Measurements from ENCODE around the gene GLIS2.

The GLIS2 gene

DNA sequence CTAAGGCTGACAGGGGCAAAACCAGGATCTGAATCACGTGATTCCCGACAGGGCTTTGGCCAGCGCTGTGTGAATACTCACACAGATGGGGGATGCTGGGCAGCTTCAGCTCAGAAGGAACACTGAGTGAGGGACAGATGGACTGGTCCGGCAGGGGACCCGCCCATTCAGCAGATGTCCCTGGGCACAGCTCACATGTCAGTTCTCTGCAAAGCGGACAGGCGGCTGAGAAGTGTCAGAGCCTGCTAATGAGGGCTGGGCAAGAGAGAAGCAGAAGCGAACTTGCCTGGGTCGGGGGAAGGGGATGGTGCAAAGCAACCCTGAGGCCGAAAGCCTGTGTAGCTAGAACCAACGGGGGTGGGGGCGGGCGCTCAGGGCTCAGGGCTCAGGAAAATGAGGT is 11.9 kb upstream of the GLIS2 start:
- POLR2A ChIA-PET, result interaction anchor here (0.6 kb wide), 1 partner anchor 11 kb away, joined by 5 read pairs; no protein-coding TSS in a partner anchor
- Histone ChIP-seq H3K27ac (ENCODE audit: extremely low read depth, low read depth, low read length) (no peak overlapping the region), H3K4me3 (ENCODE audit: low read depth, low read length) (no peak overlapping the region), H3K36me3 (ENCODE audit: control insufficient read depth in 2 of 2, insufficient read depth in 1 of 2, low read length in 2 of 2) (no peaks in the 10 kb centered on the region), H3K9me3 (ENCODE audit: control insufficient read depth, insufficient read depth, low read depth, low read length) (no peaks in the 10 kb centered on the region), H3K4me1 (ENCODE audit: control insufficient read depth, insufficient read depth, low read length) (no peaks in the 10 kb centered on the region)
- TF ChIP-seq, protein P1, sequence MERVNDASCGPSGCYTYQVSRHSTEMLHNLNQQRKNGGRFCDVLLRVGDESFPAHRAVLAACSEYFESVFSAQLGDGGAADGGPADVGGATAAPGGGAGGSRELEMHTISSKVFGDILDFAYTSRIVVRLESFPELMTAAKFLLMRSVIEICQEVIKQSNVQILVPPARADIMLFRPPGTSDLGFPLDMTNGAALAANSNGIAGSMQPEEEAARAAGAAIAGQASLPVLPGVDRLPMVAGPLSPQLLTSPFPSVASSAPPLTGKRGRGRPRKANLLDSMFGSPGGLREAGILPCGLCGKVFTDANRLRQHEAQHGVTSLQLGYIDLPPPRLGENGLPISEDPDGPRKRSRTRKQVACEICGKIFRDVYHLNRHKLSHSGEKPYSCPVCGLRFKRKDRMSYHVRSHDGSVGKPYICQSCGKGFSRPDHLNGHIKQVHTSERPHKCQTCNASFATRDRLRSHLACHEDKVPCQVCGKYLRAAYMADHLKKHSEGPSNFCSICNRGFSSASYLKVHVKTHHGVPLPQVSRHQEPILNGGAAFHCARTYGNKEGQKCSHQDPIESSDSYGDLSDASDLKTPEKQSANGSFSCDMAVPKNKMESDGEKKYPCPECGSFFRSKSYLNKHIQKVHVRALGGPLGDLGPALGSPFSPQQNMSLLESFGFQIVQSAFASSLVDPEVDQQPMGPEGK (tag by site-specific recombination; IDR thresholded peaks at IDR 0.05), result no peak
- no peak for TF ChIP-seq ZNF184 (tag by site-specific recombination; IDR thresholded peaks at IDR 0.05)
- no peak for TF ChIP-seq ZNF394 (tag by site-specific recombination; IDR thresholded peaks at IDR 0.05; ENCODE audit: borderline replicate concordance)
- TF ChIP-seq, protein P2, sequence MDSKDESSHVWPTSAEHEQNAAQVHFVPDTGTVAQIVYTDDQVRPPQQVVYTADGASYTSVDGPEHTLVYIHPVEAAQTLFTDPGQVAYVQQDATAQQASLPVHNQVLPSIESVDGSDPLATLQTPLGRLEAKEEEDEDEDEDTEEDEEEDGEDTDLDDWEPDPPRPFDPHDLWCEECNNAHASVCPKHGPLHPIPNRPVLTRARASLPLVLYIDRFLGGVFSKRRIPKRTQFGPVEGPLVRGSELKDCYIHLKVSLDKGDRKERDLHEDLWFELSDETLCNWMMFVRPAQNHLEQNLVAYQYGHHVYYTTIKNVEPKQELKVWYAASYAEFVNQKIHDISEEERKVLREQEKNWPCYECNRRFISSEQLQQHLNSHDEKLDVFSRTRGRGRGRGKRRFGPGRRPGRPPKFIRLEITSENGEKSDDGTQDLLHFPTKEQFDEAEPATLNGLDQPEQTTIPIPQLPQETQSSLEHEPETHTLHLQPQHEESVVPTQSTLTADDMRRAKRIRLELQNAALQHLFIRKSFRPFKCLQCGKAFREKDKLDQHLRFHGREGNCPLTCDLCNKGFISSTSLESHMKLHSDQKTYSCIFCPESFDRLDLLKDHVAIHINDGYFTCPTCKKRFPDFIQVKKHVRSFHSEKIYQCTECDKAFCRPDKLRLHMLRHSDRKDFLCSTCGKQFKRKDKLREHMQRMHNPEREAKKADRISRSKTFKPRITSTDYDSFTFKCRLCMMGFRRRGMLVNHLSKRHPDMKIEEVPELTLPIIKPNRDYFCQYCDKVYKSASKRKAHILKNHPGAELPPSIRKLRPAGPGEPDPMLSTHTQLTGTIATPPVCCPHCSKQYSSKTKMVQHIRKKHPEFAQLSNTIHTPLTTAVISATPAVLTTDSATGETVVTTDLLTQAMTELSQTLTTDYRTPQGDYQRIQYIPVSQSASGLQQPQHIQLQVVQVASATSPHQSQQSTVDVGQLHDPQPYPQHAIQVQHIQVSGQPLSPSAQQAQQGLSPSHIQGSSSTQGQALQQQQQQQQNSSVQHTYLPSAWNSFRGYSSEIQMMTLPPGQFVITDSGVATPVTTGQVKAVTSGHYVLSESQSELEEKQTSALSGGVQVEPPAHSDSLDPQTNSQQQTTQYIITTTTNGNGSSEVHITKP (tag by site-specific recombination; IDR thresholded peaks at IDR 0.05), result peak; percentile 81
- CTCF ChIA-PET, result interaction anchor here (0.7 to 1.5 kb wide), 2 partner anchors 15 to 59 kb away, joined by 3 to 5 read pairs; no protein-coding TSS in a partner anchor

DNA sequence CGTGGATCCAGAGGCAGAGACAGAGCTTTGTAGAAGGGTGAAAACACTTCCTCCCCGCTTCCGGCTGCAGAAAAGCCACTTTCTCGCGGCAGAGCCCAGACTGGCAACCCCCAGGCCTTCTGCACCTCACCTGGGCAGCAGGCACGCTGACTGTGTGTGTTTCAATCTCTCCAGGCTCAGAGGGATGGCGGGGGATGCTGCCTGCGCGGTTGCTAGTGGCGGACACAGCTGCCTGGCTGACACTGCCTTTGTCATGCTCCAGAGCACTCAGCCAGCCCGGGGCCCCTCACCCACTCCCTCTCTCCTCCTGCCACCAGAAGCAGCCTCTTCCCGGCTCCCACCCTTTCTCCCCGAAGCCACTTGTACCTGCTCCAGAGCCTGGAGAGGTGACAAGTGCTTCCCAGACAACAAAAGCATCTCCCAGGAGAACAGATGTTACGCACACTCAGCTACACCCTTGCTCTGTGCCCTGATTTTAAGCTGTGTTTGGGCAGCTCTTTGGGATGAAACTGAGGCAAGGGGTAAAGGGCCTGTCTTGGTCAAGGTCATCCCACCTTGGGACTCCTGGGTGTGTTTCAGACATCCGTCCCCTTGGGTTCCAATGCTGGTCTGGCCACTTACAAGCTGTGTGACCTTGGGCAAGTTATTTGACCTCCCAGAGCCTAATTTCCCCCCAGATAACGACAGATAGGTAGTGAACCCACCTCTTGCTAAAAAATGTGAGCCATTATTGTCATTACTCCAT is 9.2 kb upstream of the GLIS2 start:
- H3K4me3 ChIP-seq (ENCODE audit: low read depth, low read length), result no peak overlapping the region; the same call in 1 of the 2 replicates
- no peaks in the 10 kb centered on the region for H3K9me3 ChIP-seq (ENCODE audit: control insufficient read depth, insufficient read depth, low read depth, low read length)
- TF ChIP-seq ZNF600 (tag by site-specific recombination; IDR thresholded peaks at IDR 0.05) (peak; percentile 38; the same call in 1 of the 2 replicates), ZNF707 (tag by site-specific recombination; IDR thresholded peaks at IDR 0.05) (no peak), KLF16 (tag by site-specific recombination; IDR thresholded peaks at IDR 0.05) (no peak)
- ChIA-PET CTCF (interaction anchor here (1.2 kb wide), 2 partner anchors 18 to 23 kb away, joined by 3 read pairs; no protein-coding TSS in a partner anchor), POLR2A (interaction anchor here (0.7 to 1.3 kb wide), 2 partner anchors 33 to 35 kb away, joined by 3 read pairs; no protein-coding TSS in a partner anchor)
- no peaks in the 10 kb centered on the region for H3K36me3 ChIP-seq (ENCODE audit: control insufficient read depth in 2 of 2, insufficient read depth in 1 of 2, low read length in 2 of 2)
- H3K4me1 ChIP-seq (ENCODE audit: control insufficient read depth, insufficient read depth, low read length), result no peaks in the 10 kb centered on the region
- H3K27ac ChIP-seq (ENCODE audit: extremely low read depth, low read depth, low read length), result no peak overlapping the region

DNA sequence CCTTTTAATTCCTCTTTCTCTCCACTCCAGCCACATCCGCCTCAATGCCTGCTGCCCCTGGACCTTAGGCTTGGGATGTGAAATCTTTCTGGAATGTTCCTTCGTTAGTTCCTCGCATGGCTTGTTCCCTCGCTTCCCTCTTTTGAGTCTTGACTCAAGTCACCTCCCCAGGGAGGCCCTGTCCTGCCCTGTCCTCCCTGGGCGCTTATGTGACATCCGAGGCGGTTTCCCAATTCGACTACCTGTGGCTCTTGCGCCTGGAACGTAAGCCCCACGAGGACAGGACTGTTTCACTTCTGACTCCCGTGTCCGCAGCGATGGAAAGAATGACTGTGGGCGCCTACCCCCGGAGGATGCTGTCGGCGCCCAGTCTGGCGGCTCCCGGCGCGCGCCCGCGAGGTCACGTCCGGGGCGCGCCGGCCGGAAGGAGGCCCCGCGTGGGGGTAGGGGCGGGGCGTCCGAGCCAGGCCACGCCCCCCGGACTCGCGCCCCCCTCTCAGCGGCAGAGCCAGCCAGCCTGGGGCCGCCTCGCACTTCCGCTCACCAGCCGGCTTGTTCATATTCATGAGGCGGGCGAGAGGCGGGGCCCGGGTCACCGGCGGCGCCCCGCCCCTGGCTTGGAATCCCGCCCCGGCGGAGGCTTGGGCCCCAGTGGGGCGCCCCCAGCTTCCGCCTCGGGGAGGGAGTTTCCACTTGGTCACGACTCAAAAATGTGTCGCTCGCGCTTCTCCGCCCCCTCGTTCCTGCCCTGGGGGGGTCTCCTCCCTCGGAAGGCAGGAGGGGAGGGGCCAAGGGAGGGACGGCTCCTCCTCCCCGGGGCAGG is 8.4 kb upstream of the GLIS2 start:
- CTCF ChIA-PET, result interaction anchor here (0.5 to 0.9 kb wide), 2 partner anchors 19 to 341 kb away, joined by 3 read pairs; no protein-coding TSS in a partner anchor
- no peak for TF ChIP-seq ZNF175 (tag by site-specific recombination; IDR thresholded peaks at IDR 0.05)
- TF ChIP-seq, protein P3, sequence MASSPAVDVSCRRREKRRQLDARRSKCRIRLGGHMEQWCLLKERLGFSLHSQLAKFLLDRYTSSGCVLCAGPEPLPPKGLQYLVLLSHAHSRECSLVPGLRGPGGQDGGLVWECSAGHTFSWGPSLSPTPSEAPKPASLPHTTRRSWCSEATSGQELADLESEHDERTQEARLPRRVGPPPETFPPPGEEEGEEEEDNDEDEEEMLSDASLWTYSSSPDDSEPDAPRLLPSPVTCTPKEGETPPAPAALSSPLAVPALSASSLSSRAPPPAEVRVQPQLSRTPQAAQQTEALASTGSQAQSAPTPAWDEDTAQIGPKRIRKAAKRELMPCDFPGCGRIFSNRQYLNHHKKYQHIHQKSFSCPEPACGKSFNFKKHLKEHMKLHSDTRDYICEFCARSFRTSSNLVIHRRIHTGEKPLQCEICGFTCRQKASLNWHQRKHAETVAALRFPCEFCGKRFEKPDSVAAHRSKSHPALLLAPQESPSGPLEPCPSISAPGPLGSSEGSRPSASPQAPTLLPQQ (tag by site-specific recombination; IDR thresholded peaks at IDR 0.05), result peak; percentile 39; the same call in 1 of the 2 replicates
- TF ChIP-seq, protein P4, sequence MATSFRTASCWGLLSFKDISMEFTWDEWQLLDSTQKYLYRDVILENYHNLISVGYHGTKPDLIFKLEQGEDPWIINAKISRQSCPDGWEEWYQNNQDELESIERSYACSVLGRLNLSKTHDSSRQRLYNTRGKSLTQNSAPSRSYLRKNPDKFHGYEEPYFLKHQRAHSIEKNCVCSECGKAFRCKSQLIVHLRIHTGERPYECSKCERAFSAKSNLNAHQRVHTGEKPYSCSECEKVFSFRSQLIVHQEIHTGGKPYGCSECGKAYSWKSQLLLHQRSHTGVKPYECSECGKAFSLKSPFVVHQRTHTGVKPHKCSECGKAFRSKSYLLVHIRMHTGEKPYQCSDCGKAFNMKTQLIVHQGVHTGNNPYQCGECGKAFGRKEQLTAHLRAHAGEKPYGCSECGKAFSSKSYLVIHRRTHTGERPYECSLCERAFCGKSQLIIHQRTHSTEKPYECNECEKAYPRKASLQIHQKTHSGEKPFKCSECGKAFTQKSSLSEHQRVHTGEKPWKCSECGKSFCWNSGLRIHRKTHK (tag by site-specific recombination; IDR thresholded peaks at IDR 0.05), result no peak
- TF ChIP-seq ZNF311 (tag by site-specific recombination; IDR thresholded peaks at IDR 0.05; ENCODE audit: borderline replicate concordance), result no peak
- TF ChIP-seq ZNF146 (tag by site-specific recombination; IDR thresholded peaks at IDR 0.05), result no peak
- TF ChIP-seq, protein P5, sequence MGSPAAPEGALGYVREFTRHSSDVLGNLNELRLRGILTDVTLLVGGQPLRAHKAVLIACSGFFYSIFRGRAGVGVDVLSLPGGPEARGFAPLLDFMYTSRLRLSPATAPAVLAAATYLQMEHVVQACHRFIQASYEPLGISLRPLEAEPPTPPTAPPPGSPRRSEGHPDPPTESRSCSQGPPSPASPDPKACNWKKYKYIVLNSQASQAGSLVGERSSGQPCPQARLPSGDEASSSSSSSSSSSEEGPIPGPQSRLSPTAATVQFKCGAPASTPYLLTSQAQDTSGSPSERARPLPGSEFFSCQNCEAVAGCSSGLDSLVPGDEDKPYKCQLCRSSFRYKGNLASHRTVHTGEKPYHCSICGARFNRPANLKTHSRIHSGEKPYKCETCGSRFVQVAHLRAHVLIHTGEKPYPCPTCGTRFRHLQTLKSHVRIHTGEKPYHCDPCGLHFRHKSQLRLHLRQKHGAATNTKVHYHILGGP (tag by site-specific recombination; IDR thresholded peaks at IDR 0.05), result no peak
- peak; percentile 80 for TF ChIP-seq ZFHX2 (tag by site-specific recombination; conservative IDR thresholded peaks at IDR 0.05)
- no peak for TF ChIP-seq YY1 (tag by site-specific recombination; IDR thresholded peaks at IDR 0.05)
- no peak for TF ChIP-seq ZNF10 (tag by site-specific recombination; IDR thresholded peaks at IDR 0.05)
- no peak for TF ChIP-seq ZNF777 (tag by site-specific recombination; IDR thresholded peaks at IDR 0.05; ENCODE audit: borderline replicate concordance)

More for the DNA sequence above, 8.4 kb upstream of the GLIS2 start:
- peak overlapping the region; percentile 42 for H3K4me3 ChIP-seq (ENCODE audit: low read depth, low read length)
- H3K9me3 ChIP-seq (ENCODE audit: control insufficient read depth, insufficient read depth, low read depth, low read length), result no peaks in the 10 kb centered on the region
- POLR2A ChIA-PET, result interaction anchor here (1.0 kb wide), 1 partner anchor 16 kb away, joined by 3 read pairs; no protein-coding TSS in a partner anchor
- H3K27ac ChIP-seq (ENCODE audit: extremely low read depth, low read depth, low read length), result no peak overlapping the region
- no peaks in the 10 kb centered on the region for H3K4me1 ChIP-seq (ENCODE audit: control insufficient read depth, insufficient read depth, low read length)
- H3K36me3 ChIP-seq (ENCODE audit: control insufficient read depth in 2 of 2, insufficient read depth in 1 of 2, low read length in 2 of 2), result no peaks in the 10 kb centered on the region
